GM20000 (cell line): ENCODE data around the gene FAM131C.
"Not testable (repeated sequence)": the region's sequence is repeated elsewhere in the genome, so short reads cannot be mapped to it uniquely, and the experiment has no call there.

ENCODE experiments used
- DNase-seq: peaks from one replicate; pipeline ENCODE4 v3.0.0; 2012; ENCODE audit warnings: low spot score
- CTCF ChIP-seq: IDR thresholded peaks from 2 replicates; pipeline ENCODE4 v1.5.1; 2012; ENCODE audit warnings: mild to moderate bottlenecking, control low read depth; ENCODE audit errors: extremely low read depth, missing control alignments

FAM131C gene

GRCh38 chr1:16043950-16044349 is 29.5 kb downstream of the FAM131C start:
- no peak for DNase-seq
- no peak for TF ChIP-seq CTCF

DNA sequence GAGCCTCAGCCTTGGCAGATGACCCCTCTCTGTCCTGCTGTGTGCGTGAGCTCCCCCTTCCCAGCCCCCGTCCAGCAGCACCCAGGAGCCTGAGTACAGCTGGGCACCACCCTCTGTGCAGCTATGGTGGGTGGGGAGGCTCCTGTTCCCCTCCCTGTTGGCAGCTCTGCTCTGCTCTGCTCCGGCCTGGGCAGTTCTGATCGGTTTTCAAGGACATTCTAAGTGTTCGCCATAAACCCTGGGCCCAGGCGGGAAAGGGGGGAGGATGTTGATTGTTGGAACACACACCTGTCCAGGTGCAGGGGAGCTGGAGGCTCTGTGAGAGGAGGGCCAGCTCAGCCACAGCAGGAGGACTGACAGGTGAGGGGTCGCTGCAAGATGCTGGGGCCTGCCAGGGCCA is 29.9 kb downstream of the FAM131C start, which contains the start of gene CLCNKB:
TSS of gene CLCNKB (plus strand) at position 262 of the 400 bp plus-strand sequence. CDS start 711 bp downstream, outside the sequence.
- no peak for DNase-seq
- no peak for TF ChIP-seq CTCF

- not testable (repeated sequence) for DNase-seq
Measured at GRCh38 chr1:16042654-16043053, 30.8 kb downstream of the FAM131C start.

DNA sequence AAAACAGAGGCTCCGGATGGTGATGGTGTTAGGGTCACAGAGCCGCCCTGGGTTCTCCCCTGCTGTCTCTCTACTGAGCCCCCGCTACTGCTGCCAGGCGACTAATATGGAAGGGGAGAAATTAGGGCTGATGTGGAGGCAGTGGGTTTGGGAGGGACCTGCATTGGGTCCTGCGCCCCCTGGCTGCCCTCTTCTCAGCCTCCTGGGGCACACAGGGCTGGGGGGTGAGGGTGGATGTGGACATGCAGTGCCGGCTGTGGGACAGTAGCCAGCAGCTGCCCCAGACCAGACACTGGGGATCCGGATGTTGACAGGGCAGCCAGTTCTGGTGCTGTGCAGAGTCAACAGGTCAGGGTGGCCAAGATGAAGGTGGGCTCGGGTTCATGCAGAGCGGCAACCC is 31.4 kb downstream of the FAM131C start:
- DNase-seq: no peak
- no peak for TF ChIP-seq CTCF

GRCh38 chr1:16041200-16041599 is 32.3 kb downstream of the FAM131C start:
- no peak for TF ChIP-seq CTCF
- no peak for DNase-seq

- not testable (repeated sequence) for DNase-seq
Measured at GRCh38 chr1:16039871-16040270, 33.6 kb downstream of the FAM131C start.

DNA sequence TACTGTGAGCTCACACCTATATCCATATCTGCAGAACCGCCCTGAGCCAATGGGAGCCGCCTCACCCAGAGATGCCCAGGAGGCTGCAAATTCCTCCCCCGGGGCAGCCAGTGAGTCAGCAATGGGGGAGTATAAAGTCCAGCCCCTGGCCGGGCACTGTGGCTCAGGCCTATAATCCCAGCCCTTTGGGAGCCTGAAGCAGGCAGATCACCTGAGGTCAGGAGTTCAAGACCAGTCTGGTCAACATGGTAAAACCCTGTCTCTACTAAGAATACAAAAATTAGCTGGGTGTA is 34.9 kb downstream of the FAM131C start:
- no peak for DNase-seq
- no peak for TF ChIP-seq CTCF

- DNase-seq: not testable (repeated sequence)
Measured at GRCh38 chr1:16036461-16036860, 37.0 kb downstream of the FAM131C start.

DNA sequence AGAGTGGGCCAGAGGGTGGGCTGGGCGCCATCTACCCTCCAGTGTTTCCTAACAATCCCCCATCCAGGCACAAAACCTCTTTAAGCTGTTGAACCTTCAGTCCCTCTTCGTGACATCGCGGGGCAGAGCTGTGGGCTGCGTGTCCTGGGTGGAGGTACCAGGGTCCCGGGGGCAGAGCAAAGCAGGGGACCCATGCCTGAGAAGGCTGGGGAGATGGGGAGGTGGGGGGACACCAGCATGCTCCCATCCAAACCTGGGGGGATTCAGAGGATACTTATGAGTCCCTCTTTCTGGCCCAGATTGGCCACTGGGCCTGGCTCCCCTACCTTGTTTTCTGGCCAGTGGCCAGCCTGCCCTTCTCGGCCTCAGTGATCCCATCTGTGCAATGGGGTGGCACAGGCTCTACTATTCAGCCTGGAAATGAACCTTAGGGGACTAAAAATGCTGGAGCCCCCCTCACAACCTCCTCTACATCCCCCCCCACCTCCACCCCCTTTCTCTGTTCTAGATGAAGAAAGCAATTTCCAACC is 40.3 kb downstream of the FAM131C start:
- not testable (repeated sequence) for DNase-seq

DNA sequence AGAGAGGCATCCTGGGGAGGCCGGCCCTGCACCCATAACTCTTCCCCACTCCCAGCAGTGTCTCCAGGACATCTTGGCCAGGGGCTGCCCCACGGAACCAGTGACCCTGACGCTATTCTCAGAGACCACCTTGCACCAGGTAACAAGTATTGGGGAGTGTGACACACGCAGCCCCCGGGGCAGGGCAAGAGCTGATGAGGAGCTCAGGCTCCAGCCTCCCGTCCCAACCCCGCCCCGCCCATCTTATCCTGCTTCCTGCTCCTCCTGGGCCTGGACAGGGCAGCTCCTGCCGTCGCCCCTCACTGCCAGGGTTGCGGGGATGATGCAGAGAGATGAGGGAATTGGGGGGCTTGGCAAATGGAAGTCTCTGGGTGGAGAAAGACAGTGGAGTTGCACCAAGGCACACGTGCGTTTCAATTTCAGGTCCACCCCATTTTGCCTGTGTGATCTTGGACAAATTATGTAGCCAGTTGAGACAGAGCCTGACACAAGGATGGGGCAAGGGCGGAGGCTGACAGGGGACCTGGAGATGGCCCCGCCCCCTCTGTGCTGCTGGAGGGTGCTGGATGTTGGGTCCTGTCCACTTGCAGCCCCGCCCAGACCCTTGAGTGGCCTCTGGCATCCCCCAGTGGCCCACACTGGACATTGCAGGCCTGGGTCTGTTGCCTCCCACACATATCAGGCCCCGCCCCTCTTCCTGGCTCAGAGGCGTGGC is 40.9 kb downstream of the FAM131C start:
- DNase-seq: peak; percentile 91
- TF ChIP-seq CTCF: peak; percentile 92
